Calu3 (cell line): Measurements from ENCODE around the gene PRR32. TPM values are rescaled to one million over a fixed set of nuclear protein-coding genes. Genes with fewer than 3 reads are reported as not detected.

ENCODE experiments used
- BruUV-seq: library from RNA; stranded (reverse); fragments of 400-500 nt; replicated peaks from 2 replicates; lab custom pipeline; 2021; lab: Mats Ljungman, UMichigan
- CTCF ChIA-PET: fragments of 300-600 bp; sonication (Branson Sonifier 250); formaldehyde crosslinking; loops from one replicate; lab custom pipeline; 2022; ENCODE audit warnings: antibody characterized with exemption; lab: Charles Lee
- DNase-seq: peaks from one replicate; pipeline ENCODE4 v3.0.0; 2022
- H3K27ac Mint-ChIP-seq: one replicate; pipeline ENCODE4 v1.8.0; 2022; ENCODE audit warnings: mixed read lengths; ENCODE audit not compliant: unreplicated experiment
- H3K27me3 Mint-ChIP-seq: one replicate; pipeline ENCODE4 v1.8.0; 2022; ENCODE audit warnings: mixed read lengths; ENCODE audit not compliant: unreplicated experiment
- H3K36me3 Mint-ChIP-seq: one replicate; pipeline ENCODE4 v1.8.0; 2022; ENCODE audit warnings: mild to moderate bottlenecking, moderate library complexity, mixed read lengths; ENCODE audit not compliant: insufficient read depth, unreplicated experiment
- H3K4me1 Mint-ChIP-seq: one replicate; pipeline ENCODE4 v1.8.0; 2022; ENCODE audit warnings: mild to moderate bottlenecking, low read depth, mixed read lengths; ENCODE audit not compliant: unreplicated experiment
- H3K4me3 Mint-ChIP-seq: one replicate; pipeline ENCODE4 v1.8.0; 2022; ENCODE audit warnings: mild to moderate bottlenecking, low read depth, moderate library complexity, mixed read lengths; ENCODE audit not compliant: unreplicated experiment
- H3K9me3 Mint-ChIP-seq: one replicate; pipeline ENCODE4 v1.8.0; 2022; ENCODE audit warnings: low read depth, mixed read lengths; ENCODE audit not compliant: unreplicated experiment
- intact Hi-C: fragments of 100-400 bp; cut with micrococcal nuclease; formaldehyde crosslinking; loops from one replicate; pipeline ENCODE4 v1.10.0; 2022; ENCODE audit not compliant: unreplicated experiment
- total RNA-seq: library from RNA; stranded (reverse); gene quantifications from 2 replicates; pipeline ENCODE4 v1.2.3, GENCODE V29; 2022
- TF ChIP-seq, protein P1 (sequence below): fragments of 200-600 bp; IDR thresholded peaks from one replicate; pipeline ENCODE4 v1.8.0; 2022; ENCODE audit warnings: antibody characterized with exemption; ENCODE audit not compliant: unreplicated experiment

PRR32 gene
- total RNA-seq, 1 experiment from 2014 or later, result not detected

DNA sequence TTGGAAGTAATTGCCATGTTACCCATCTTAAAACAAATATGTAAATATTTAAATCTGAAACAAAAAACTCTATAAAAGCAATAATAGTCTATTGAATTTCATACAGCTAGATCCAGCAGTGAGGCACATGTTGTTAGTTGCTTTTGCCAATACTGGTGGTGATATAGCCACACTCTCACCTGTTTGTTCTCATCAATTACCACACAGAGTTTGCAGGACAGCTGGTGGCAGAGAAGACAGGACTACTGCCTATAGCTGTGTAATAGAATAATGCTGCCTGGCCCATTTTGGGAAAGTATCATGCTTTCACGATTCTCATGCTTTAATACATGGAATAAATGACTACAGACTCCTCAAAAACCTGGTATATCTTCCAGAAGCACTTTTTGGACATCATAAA, 3.7 kb upstream of the PRR32 start:
- no peaks in the 10 kb centered on the region for H3K36me3 Mint-ChIP-seq
- H3K9me3 Mint-ChIP-seq, result peaks cover 9% of the 10 kb centered on the region
- TF ChIP-seq, protein P1, sequence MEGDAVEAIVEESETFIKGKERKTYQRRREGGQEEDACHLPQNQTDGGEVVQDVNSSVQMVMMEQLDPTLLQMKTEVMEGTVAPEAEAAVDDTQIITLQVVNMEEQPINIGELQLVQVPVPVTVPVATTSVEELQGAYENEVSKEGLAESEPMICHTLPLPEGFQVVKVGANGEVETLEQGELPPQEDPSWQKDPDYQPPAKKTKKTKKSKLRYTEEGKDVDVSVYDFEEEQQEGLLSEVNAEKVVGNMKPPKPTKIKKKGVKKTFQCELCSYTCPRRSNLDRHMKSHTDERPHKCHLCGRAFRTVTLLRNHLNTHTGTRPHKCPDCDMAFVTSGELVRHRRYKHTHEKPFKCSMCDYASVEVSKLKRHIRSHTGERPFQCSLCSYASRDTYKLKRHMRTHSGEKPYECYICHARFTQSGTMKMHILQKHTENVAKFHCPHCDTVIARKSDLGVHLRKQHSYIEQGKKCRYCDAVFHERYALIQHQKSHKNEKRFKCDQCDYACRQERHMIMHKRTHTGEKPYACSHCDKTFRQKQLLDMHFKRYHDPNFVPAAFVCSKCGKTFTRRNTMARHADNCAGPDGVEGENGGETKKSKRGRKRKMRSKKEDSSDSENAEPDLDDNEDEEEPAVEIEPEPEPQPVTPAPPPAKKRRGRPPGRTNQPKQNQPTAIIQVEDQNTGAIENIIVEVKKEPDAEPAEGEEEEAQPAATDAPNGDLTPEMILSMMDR, result no peak
- CTCF ChIA-PET, result no interaction called here
- no peaks in the 10 kb centered on the region for H3K4me1 Mint-ChIP-seq
- H3K27ac Mint-ChIP-seq, result no peak overlapping the region
- BruUV-seq, result no TSS peak
- intact Hi-C loops, result no loop called here
- DNase-seq, result no peak
- no peaks in the 10 kb centered on the region for H3K27me3 Mint-ChIP-seq
- no peak overlapping the region for H3K4me3 Mint-ChIP-seq

DNA sequence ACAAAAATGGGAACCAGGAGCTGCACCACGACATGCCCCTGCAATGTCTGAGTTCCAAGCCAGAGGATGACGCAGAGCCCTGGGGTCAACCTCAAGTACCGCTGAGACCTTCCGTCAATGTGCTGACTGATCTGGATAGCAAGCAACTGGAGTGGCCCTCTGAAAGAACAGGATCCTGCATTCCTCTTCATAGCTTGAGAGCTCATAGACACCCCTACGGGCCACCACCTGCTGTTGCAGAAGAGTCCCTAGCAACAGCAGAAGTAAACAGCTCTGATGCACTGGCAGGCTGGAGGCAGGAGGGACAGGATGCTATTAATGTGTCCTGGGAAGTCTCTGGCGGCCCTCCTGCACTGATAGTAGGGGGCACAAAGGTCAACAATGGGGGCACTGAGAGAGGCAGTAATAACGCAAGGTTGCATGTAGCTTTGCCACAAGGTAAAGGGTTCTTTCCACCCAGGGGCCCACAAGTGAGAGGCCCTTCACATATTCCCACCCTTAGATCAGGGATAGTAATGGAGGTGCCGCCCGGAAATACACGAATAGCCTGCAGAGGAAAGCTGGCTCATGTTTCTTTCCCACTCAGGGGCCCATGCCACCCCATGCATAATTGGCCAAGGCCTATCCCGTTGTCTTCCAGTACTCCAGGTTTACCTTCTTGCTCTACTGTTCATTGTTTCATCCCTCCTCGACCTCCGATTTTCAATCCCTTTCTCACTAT, 1.3 kb downstream of the PRR32 start:
- Mint-ChIP-seq H3K27ac (no peak overlapping the region), H3K27me3 (no peaks in the 10 kb centered on the region), H3K36me3 (no peaks in the 10 kb centered on the region), H3K4me3 (no peak overlapping the region), H3K9me3 (peaks cover 6% of the 10 kb centered on the region), H3K4me1 (no peaks in the 10 kb centered on the region)
- CTCF ChIA-PET, result interaction anchor here (0.5 kb wide), 1 partner anchor 1167 kb away, joined by 3 read pairs; no protein-coding TSS in a partner anchor
- DNase-seq, result no peak
- intact Hi-C loops, result no loop called here
- TF ChIP-seq, protein P1, result no peak
- no TSS peak for BruUV-seq

DNA sequence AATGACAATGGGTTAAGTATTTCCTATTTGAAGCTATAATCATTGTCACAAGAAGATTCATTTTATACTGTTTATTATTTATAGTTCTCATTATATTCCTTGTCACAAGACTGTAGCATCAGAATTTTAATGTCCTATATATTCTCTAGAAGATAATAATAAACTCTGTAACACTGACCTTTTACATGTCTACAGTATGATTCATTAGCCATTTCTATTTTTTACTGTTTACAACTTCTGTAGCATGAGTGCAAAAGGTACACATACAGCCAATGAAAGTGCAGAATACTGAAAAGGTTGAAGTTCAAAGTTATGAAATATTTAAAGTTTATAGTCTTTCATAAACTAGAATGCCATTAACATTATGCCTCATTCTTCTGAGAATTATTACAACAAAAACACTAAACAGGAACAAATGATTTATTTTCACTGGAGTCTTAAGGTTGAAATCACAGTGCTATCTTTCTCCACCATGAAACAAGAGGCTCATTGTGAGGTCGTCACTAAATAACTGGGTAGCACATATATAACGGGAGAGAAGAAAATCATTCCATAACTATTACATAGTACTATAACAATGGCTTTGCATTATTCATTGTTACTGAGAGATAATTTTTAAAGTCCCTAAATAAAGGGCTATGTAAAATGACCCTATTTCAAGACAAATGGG, 4.9 kb downstream of the PRR32 start:
- TF ChIP-seq, protein P1, result no peak
- H3K36me3 Mint-ChIP-seq, result no peaks in the 10 kb centered on the region
- peaks cover 8% of the 10 kb centered on the region for H3K9me3 Mint-ChIP-seq
- H3K27ac Mint-ChIP-seq, result no peak overlapping the region
- CTCF ChIA-PET, result no interaction called here
- intact Hi-C loops, result no loop called here
- no TSS peak for BruUV-seq
- H3K4me1 Mint-ChIP-seq, result no peaks in the 10 kb centered on the region
- H3K4me3 Mint-ChIP-seq, result no peak overlapping the region
- no peaks in the 10 kb centered on the region for H3K27me3 Mint-ChIP-seq
- no peak for DNase-seq

DNA sequence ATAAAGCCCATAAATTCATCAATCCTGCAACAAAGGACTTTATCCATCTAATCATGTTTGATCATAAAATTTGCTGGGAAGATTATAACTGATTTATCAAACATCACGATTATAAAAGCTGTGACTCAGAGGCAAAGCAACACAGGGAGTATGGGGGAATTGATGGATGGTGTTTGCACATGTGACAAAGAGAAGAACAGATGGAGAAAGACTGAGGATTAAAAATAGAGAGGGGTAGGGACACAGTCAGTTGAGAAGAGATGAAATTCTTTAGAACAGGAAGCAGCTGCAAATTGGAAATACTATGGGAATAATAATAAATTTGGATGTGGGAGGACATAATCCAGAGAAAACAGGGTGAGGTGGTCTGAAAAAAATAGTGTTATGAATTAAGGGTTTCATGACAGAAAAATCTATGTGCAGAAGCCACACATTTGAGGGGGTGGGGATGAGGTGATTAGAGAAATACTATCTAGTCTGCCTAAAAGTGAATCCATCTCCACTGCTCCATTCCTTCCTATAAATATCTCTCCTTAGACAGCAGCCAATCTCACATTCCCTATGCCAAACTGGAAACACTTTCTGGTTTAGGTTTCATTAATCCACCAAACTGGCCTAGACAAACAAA, 6.2 kb downstream of the PRR32 start:
- CTCF ChIA-PET, result no interaction called here
- DNase-seq, result no peak
- Mint-ChIP-seq H3K4me3 (no peak overlapping the region), H3K27me3 (no peaks in the 10 kb centered on the region), H3K36me3 (no peaks in the 10 kb centered on the region), H3K9me3 (peaks cover 8% of the 10 kb centered on the region), H3K27ac (no peak overlapping the region), H3K4me1 (no peaks in the 10 kb centered on the region)
- intact Hi-C loops, result no loop called here
- no TSS peak for BruUV-seq
- TF ChIP-seq, protein P1, result no peak
